Peyer's patch (tissue), 4 donors: ENCODE results near the gene LYL1.

Experiments used
- POLR2A ChIP-seq, 2 donors: fragments of 450-650 bp; IDR thresholded peaks; one replicate each; pipeline ENCODE4 v1.5.1; 2017; ENCODE audit warnings: antibody characterized with exemption in 2 of 2, mild to moderate bottlenecking in 2 of 2, moderate library complexity in 2 of 2
- TF ChIP-seq, protein P1 (sequence below), 6 experiments: fragments of 450-650 bp in 4 of 6; fragments of 200-600 bp in 2 of 6; sonication (generic) in 1 of 6; IDR thresholded peaks; one replicate each; pipeline ENCODE4 v1.5.1; 2017 to 2019; ENCODE audit warnings: antibody characterized with exemption in 6 of 6, mild to moderate bottlenecking in 3 of 6, moderate library complexity in 1 of 6

DNA sequence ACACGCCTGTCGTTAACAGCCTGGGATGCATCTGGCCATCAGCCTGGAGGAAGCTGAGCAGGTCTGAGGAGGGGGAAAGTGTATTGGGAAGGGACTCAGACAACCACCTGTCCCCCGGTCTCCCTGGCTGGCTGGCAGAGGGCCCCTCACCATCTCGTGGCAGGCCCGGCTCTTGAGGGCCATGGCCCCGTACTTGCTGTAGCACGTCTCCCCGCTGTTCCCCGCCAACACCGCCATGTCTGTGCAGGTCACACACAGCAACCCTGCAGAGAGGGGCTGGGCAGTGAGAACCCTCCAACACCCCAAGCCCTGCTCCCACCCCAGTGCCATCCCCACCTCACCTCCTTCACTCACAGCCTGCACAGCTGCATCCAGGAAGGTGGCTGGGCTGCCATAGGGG lies 9.9 kb upstream of the LYL1 start:
- TF ChIP-seq, protein P1, sequence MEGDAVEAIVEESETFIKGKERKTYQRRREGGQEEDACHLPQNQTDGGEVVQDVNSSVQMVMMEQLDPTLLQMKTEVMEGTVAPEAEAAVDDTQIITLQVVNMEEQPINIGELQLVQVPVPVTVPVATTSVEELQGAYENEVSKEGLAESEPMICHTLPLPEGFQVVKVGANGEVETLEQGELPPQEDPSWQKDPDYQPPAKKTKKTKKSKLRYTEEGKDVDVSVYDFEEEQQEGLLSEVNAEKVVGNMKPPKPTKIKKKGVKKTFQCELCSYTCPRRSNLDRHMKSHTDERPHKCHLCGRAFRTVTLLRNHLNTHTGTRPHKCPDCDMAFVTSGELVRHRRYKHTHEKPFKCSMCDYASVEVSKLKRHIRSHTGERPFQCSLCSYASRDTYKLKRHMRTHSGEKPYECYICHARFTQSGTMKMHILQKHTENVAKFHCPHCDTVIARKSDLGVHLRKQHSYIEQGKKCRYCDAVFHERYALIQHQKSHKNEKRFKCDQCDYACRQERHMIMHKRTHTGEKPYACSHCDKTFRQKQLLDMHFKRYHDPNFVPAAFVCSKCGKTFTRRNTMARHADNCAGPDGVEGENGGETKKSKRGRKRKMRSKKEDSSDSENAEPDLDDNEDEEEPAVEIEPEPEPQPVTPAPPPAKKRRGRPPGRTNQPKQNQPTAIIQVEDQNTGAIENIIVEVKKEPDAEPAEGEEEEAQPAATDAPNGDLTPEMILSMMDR (IDR thresholded peaks at IDR 0.05): no peak
- TF ChIP-seq POLR2A (IDR thresholded peaks at IDR 0.05): no peak
